Heart left ventricle (tissue), 13 donors: Measurements from ENCODE around the gene GALNT10.

Source experiments
- CTCF ChIP-seq, 12 donors: fragments of 200-600 bp; sonication (generic) in 4 of 12; IDR thresholded peaks; one replicate each; pipeline versions ENCODE4 v1.5.0 to v1.8.0; 2018 to 2022; ENCODE audit warnings: antibody characterized with exemption in 12 of 12, mild to moderate bottlenecking in 5 of 12
- POLR2A ChIP-seq, 2 donors: fragments of 450-650 bp; IDR thresholded peaks; one replicate each; pipeline ENCODE4 v1.6.1; 2017; ENCODE audit warnings: antibody characterized with exemption in 2 of 2, mild to moderate bottlenecking in 2 of 2, moderate library complexity in 2 of 2
- donor health status: ischemic (EF 13 %, LVEDD 7.1; RV severe dilation, severe dysfunction).
- donor health status: DM: no; HTN: yes; CAD: no.
- donor health status: DM: no; HTN: no; CAD: no.
- donor health status: ischemic (EF 25% LVEDD 6.9; RV normal size, moderate dysfunction).
- donor health status: ischemic (EF 25% LVEDD 5.7; RV mildly dilated, moderate dysfunction).
- donor health status: ischemic (EF 35%, LVEDD 5.7; RV mildly dilated, moderate dysfunction).
- donor health status: nonischemic (EF 11% LVEDD 7.7; RV severe dilation, severe dysfunction).
- donor health status: DM: yes; HTN: yes; CAD: no.
- donor health status: PGD.
- donor health status: ischemic (EF 29% LVEDD 5.4; RV normal size, mild dysfunction).
- donor health status: nonischemic (EF 23%, LVEDD 6.1; RV moderate dilation, normal function).

GRCh38 chr5:154313360-154314017, 123.0 kb downstream of the GALNT10 start:
- TF ChIP-seq CTCF (IDR thresholded peaks at IDR 0.05) (no peak), POLR2A (IDR thresholded peaks at IDR 0.05) (no peak)
